ENCODE results near the gene PROP1.

DNA sequence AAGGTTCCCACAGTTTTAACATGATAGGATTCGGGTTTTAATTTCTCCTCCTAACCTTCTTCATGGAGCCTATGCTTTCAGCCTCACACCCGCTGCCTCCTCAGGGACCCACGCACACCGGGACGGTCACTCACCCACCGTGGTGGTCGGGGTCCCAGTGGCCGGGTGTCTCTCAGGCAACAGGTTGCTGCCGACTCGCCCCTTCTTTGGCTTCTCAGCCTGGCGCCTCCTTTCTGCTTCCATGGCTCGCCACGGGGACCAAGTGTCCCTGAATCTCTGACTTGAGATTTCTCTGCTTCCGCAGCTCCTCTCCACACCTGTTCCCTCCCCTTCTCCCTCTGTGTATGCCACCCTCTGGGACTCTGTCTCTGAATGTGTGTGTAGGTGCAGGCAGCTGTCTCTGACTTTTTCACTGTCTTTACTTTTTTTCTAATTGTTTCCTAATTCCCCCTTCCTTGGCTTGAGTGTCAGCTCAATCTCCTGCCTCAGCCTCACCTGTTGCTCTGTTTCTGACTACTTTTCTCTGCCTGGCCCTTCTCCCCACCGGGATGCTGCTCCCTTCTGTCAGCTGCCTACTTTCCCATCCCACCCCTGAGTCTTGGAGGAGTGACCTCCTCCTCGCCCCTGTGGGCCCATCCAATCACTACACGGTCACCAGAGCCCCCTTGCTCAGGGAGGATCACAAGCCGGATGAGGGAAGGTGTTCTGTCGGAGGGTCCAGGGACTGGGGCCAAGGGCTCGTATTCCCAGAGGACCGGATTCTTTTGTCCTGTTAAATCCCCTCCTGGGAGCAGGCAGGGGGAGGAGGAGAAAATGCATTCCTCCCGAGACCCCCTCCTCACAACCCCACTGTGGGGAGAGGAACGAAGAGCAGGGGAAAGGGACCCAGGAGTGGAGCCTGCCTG, at the start of gene PROP1:
- TF ChIP-seq, protein P1, sequence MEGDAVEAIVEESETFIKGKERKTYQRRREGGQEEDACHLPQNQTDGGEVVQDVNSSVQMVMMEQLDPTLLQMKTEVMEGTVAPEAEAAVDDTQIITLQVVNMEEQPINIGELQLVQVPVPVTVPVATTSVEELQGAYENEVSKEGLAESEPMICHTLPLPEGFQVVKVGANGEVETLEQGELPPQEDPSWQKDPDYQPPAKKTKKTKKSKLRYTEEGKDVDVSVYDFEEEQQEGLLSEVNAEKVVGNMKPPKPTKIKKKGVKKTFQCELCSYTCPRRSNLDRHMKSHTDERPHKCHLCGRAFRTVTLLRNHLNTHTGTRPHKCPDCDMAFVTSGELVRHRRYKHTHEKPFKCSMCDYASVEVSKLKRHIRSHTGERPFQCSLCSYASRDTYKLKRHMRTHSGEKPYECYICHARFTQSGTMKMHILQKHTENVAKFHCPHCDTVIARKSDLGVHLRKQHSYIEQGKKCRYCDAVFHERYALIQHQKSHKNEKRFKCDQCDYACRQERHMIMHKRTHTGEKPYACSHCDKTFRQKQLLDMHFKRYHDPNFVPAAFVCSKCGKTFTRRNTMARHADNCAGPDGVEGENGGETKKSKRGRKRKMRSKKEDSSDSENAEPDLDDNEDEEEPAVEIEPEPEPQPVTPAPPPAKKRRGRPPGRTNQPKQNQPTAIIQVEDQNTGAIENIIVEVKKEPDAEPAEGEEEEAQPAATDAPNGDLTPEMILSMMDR (conservative IDR thresholded peaks at IDR 0.05; ENCODE audit: low read depth, low read length) = no peak
- TF ChIP-seq EZH2 (IDR thresholded peaks at IDR 0.05; ENCODE audit: borderline replicate concordance, low read depth, low read length, poor library complexity, severe bottlenecking) = no peak
